HuH-7 (cell line): ENCODE results near the gene SLC7A6.

ENCODE experiments used
- DNase-seq: peaks from one replicate; pipeline ENCODE4 v3.0.0; 2011; ENCODE audit warnings: low spot score

SLC7A6 gene

DNA sequence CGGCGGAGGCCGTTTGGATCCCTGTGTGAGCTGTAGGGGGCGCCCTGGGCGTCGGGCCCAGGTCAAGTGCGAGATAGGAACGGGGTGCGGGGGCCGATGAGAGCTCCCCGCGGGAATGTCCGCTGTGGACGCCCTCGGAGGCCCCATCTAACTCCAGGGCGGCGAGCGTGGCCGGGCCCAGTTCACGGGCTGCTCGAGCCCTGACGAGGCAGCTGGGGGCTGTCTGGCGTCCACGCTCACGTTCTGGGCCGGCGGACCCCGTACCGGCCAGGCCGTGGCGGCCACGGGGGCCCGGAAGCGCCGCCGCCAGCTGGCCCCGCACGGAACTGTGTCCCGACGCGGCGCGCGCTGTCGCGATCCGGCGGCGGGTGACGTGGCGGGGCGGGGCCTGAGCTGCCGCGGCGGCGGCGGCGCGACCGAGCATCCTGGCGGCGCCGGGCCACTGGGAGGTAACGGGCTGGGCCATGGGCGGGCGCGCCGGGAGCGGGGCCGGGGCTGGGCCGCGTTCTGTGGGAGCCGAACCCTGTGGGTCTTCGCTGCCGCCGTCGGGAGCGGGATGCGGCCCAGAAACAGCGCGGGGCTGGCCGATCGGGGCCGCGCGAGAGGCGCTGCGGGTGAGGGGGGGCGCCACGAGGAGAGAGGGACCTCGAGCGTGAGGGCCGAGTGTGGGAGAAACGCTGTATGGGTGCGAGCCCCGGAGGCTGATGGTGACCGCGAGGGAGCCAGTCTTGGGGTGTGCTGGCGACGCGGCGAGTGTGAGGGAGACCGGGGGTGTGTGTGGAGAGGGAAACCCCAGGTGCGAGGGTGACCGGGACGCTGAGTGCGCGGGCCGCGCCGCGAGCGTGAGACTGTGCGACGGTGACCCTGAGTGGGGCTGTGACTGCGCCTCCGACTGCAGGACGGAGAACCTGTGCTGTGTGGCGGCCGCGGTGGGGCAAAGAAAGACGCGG is at the start of gene SLC7A6:
Gene SLC7A6 (plus strand): TSS at position 399 of the 950 bp plus-strand sequence. CDS start 10,201 bp downstream, outside the sequence.
- peak; percentile 89 for DNase-seq

DNA sequence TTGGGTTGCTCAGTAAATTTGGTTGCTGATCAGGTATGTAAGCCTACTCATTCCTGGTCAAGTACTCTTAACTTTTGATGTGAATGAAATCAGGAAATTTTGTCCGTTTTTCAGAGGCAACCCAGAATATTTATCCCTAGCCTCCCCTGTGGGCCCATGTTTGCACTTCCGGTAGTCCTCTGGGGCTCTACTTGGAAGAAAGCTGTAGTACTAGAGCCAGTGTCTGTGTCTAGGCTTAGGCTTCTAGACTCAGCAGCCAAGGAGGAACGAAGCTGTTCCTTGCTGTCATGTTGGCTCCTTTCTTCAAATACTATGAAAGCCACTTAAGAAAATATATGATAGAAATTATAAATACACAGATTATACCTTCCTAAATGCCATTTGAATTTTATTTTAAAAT is 49.6 kb upstream of the SLC7A6 start:
- no peak for DNase-seq

DNA sequence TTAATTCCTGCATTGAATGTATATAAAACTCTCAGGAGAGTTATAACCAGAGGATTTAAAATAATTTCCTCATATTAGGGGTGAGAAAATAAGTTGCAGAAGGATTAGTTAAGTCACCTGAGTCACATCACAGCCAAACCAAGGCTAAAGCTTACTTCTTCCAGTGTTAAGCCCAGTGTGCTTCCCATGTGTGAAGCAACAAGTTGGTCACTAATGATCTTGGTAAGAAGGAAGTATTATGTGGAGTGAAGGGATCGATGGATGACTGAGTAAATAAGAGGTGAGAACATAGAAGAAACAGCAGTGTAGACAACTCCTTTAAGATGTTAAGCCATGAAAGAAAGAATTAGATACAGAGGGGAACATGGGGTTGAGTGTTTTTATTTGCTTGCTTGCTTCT is 49.0 kb upstream of the SLC7A6 start:
- DNase-seq = no peak

DNA sequence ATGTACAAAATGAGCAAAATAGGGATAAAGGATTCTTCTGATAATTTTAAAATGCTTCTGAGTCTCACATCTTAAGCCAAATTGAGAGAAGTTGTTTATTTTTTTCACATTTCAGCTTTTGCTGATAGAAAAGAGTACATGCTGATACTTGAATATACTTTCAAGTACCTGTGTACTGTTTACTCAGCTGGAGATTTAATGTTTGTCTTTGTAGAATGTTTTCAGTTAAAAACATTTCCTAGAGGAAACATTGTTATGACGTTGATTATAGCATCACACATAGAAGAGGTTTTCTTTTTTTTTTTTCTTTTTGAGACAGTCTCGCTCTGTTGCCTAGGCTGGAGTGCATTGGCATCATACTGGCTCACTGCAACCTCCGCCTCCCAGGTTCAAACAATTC is 48.1 kb upstream of the SLC7A6 start:
- DNase-seq = no peak

DNA sequence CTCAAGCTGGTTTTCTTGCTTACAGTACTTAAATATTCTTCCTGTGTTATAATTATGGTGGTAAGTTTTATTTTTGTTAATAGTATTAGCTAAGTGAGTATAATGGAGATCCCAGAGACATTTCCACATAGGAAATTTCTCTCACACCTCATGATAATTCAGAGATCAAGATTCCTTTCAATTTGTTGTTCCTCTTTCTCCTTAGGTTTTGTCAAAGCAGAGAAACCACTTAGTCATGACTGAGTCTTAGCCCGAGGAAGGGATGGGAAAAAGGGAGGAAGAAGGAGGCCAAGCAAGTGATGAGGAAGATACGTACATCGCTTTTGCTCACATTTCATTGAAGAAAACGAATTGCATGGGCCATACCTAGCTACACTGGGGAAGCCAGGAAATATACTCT is 46.8 kb upstream of the SLC7A6 start:
- no peak for DNase-seq

DNA sequence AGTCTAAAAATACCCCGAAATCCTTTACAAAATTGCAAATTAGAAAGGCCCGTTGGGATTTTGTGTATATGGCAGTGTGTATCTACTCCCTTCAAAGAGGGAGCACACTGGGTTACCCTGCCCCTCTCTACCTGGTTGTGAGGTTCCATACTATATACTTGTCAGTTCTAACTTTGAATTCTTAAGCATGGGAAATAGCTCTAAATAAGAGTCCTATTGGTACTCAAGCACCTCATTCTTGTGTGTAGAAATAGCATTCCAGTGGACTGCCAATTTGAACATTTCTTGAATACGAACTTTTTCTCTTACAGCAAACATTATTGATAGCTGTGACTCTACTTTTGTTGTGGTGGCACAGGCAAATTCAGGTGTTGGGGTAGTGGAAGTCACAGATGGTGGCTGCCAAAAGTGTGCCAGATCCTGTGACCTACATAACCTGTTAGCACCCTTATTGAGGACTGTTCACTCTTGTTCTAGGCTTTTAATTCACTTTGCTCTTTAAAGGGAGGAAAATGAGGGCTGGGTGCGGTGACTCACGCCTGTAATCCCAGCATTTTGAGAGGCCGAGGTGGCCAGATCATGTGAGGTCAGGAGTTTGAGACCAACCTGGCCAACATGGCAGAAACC is 44.5 kb upstream of the SLC7A6 start:
- DNase-seq = no peak

DNA sequence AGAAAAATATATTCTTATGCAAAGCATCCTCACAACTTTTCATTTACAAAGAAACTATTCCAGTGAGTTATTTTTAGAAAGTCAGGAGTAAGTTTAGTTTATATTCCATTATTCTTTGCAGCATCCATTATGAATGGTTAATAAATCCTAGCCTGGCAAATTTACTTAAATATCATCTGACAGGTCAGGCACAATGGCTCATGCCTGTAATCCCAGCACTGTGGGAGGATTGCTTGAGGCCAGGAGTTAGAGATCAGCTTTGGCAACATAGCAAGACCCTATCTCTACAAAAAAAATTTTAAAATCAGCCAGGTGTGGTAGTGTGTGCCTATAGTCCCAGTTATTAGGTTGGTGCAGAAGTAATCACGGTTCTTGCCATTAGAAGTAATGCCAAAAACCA is 41.3 kb upstream of the SLC7A6 start:
- DNase-seq = no peak

DNA sequence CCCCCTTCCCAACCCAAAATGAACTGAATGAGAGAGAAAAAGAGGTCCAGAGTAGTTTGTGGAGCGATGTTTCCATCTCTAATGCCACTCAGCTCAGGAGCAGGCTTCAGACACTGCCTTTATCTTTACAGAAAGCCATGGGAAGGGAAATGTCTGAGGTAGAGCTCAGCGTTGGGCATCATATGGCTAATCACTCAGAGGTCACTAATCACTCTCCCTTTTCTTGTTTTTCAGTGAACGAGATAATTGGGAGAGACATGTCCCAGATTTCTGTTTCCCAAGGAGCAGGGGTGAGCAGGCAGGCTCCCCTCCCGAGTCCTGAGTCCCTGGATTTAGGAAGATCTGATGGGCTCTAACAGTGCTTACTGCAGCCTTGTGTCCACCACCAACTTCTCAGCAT is 38.2 kb upstream of the SLC7A6 start:
- DNase-seq = no peak

DNA sequence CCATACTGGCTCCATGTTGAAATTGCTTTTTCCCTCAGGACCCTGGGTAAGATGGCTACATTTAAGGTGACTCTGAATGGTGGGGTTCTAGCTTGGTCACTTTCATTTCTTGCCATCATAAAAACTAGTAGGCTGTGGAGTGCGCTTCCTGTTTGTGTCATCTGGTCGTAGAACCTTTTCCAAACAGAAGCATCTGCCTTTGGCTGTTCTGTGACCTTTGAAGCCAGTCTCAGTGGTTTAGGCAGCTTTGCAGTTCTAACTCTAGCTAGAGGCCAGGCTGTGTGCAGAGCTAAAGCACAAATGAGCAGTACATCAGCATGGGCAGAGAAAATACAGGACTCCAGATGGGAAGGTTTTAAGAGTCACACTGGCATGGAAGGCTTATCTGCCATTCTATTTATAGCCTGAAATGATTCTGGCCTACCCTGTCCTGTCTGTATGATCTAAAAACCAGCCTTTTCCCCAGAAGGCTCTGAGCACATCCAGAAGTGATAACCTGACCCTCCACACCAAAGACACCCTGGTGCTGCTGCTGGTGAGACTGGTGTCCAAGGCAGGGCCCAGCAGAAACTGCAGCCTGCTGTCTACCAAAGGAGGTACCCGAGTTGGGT is 37.0 kb upstream of the SLC7A6 start:
- DNase-seq = no peak

DNA sequence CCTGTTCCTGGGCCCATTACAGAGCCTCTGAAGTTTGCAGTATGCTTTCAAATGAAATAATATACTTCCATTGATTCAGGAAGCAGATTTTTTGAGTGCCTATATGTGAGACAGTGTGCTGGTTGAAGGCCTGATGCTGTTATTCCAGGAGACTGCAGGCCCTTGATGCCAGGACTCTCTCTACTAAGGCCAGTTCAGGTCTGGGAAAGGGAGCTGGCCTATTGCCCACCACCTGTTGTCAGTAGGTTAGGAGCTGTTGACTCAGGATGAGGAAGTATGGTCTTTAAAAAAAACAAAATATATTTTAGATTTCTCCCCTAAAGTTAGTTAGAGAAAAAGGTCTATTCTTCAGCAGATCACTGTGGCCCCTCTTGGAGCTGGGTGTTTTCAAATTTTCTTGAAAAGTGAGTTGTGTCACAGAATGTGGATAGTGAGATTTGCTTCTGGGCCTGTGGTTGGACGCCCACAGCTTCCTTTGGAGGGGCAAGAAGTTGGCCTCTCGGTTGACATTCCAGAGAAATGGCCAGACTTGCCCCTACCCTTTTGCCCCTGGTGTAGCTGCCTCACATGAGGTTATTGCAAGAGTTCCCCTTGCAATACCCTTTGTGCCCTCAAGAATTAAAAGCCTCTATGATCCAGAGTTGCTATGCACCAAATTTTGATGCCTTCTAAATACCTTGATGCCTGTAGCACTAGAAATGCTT is 36.3 kb upstream of the SLC7A6 start:
- no peak for DNase-seq

DNA sequence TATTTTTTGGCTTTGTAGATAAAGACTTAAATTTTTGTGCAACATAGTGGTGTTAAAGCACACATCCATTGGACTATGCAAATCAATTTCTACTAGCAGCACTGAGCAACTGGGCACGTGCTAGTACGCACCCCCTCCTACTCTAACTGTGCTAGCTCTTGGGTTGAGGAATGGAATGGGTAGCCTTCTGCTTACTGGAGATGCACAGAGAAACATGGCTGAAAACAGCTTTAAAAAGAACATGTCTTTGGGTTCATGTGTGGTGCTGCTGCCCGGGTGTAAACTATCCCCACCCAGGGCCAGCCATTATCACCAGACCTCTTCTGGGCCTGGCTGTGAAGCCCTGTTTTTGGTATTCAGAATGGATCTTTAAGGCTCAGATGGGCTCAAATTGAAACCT is 35.7 kb upstream of the SLC7A6 start:
- no peak for DNase-seq

DNA sequence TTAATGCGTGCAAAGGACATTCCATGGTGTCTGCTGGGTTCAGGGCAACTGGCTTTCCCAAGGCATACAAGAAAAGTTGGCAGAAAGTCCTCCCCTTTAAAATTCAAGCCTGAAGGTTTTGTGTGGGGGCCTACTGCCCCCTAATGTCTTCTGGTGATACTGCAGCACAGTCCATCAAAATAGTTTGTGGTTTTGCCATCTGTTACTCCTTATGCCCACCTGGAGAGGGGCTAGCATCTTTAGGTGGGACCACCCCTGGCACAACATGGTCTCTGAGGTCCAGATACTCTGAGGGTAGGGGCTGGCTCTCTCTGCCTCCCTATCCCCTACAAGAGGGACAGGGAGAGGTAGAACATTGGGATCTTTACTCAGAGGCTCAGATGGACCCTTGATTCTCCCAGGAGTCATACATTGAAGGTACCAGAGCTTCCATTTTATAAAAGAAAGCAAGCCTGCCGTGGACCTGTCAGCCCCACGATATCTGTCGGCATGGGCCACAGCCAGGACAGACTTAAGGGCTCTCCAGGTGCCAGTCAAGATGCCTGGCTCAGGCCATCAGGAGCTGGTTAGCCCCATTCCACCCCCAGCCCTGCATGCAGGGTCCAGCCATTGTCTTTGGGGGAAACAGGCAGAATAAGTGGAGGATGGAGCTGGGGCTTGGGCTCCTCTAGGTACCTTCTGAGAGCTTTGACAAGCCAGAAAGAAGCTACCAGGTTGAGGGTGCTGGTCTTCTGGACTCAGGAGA is 34.7 kb upstream of the SLC7A6 start:
- peak; percentile 58 for DNase-seq

DNA sequence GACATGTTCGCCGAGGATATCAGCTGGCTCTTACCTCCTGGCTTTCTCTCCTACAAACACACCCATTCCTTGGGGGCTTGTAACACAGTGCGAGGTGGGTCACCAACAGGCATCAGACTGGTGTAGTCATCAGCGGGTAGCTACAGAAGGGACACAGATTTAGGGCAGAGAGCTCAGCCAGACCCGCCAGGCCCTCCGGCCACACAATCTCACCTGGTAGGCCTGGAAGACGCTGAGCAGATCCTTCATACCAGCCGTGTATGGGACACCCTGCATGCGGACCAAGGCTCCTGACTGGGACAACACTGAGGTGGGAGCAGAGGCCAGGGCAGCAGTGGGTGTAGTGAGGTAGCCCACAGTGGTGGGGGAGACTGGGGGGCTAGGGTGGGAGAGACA is 34.2 kb upstream of the SLC7A6 start:
- no peak for DNase-seq

DNA sequence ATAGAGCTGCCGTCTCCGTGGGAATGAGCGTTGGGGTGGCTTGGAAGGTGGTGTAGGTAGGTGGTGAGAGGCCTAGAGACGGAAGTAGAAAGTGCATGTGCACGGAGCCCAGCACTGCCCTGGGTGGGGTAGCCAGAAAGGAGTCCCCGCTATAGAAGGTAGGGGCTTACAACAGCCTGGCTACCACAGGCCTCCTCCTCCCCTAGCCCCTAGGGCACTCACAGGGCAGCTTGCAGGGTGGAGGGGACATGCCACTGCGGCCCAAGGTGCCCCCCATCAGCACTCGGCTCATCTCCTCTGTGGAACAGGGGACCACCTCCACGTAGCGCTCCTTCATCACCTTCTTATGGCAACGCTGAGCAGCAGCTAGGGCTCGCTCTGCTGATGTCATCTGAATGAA is 33.4 kb upstream of the SLC7A6 start:
- no peak for DNase-seq

DNA sequence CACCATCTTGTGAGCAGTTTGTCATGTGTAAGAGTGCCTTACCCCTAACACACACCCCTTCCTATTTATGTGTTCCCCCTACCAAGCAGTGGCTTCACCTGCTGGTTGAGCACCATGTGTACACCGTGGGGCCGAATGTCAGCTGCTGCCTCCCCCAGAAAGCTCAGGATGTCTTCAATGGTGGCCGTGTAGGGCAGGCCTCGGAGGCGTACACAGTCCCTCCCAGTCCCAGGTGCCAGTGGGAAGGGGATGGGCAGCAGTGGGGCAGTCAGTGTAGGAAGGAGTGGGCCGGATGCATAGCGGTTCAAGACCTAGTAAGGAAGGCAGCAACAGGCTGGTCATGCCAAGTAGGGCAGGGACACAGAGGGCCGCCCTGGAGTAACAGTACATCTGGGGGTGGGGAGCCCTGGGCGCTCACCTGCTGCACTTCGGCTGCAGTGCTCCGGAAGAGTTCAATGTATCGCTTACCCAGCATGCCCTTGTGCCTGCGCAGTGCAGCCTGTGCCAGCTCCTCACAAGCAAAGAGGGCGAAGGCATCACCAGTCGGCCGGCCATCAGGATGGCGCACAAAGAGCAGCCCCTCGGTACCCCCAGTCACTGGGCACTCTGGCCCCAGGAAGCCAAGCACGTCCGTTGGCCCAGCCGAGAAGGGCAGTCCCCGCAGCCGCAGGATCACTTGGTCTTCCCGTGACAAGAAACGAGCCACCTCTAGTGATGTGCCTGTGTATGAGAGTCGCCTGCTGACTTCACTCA is 32.8 kb upstream of the SLC7A6 start:
- DNase-seq = no peak

DNA sequence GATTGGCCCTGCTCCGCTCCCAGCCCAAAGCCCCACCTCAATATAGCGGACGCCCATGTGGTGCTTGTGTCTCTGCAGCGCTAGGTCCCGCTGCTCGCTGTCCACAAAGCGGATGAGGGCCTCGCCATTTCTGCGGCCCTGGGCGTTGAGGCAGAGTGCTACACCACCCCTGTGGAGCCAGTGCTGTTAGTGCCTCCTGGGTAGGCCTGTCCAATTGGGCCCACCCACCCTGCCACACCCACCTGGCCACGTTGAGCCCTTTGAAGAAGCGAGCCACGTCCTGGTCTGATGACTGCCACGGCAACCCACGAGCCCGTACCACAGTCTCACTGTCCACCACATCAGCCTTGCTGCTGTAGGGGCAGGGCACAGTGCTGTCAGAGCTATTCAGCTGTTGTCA is 32.0 kb upstream of the SLC7A6 start:
- DNase-seq = no peak

DNA sequence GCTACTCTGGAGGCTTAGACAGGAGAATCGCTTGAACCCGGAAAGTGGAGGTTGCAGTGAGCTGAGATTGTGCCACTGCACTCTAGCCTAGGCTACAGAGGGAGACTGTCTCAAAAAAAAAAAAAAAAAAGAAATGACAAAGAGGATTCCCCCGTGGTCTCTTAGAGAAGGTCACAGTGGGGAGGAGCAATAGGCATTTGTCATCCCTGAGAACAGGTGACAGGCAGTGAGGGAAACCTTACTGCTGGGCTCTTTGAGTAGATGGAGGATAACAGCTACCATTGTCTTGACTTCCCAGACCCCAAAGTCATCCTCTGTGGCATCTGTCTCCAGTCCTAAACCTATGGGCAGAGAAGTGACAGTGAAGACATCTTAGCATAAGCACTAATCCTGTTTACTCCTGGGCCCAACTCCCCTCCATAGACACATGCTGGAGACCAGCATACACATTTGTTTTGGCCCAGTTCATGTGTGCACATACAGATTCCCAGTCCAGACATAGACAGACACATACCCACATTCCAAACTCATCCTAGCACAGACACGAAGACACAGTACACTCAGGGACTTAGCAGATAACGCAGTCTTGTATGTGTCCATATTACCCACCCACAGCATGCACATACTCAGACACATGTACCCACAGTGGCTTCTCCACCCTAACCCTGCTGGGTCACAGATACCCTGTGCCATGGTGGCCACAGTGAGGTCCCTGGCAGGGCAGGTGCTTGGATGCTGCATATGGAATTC is 31.1 kb upstream of the SLC7A6 start:
- DNase-seq = no peak

DNA sequence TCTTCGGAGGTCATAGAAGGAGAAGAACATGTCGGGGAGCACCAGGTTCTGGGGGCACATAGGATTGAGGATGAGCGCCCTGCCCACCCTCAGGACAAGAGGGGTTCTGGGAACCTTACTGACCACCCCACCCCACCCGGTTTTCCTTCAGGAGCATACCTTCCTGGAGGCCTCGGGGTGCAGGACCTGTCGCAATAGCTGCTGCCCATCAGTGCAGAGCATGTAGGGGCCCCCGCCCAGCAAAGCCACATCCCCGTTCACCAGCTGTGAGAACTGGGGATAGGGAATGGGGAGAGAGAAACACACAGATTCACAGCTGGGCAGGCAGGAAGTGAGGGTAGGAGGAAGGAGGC is 30.5 kb upstream of the SLC7A6 start:
- no peak for DNase-seq

DNA sequence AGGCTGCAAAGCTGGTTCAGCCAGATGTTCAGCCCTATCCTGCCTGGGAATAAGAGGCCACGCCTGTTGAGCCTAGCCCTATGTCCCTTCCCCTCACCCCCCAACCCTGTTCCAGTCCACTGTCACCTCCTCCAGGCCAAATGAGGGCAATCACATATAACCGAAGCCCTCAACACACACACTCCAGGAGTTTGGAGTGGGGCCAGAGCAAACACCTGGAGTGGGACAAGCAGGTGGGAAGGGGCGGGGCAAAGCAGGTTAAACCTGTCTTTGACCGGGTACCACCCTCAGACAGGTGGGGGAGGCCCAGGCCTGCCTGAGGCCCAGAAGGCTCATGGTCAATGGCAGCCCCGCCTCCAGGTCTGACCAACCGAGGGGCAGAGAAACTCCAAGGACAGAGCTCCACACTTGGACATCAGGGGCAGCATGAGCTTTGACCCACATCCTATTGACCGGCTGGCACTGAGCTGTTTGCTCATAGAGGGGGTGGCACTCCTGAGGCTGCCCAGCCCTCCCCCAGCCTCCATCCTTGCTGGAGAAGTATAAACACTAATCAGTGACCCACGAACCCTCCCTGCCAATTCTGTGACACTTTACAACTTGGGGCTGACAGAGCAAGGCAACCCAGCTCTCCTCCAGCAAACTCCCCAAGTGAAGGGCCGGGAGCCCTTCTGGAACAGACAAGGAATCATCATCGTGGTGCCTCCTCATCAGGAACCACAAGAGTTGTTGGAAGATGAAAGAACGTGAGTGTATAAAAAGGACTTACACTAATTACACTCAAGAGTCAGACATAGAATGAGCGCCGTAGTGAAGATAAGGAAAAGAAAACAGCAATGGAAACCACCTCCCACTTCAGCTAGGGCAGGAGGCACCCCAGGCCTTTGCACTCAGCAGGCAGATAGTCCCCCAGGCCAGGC is 29.9 kb upstream of the SLC7A6 start:
- no peak for DNase-seq
